ENCODE data around the gene DAG1. TPM values are rescaled to one million over a fixed set of nuclear protein-coding genes. Genes with fewer than 3 reads are reported as not detected.

Gene DAG1
- total and polyA plus RNA-seq, 4 donors: 48.7 to 101 (median 88.2) TPM

GRCh38 chr3:49539659-49540560, 69.8 kb downstream of the DAG1 start:
- H3K27ac ChIP-seq (ENCODE audit: low read depth, low read length): peak overlapping the region; percentile 93
- peaks cover 47% of the 10 kb centered on the region for H3K4me1 ChIP-seq (ENCODE audit: control insufficient read depth, insufficient read depth, low read length)
- H3K4me3 ChIP-seq (ENCODE audit: low read depth, low read length): peak overlapping the region; percentile 57

GRCh38 chr3:49552087-49552486, 82.0 kb downstream of the DAG1 start:
- Histone ChIP-seq H3K4me3 (ENCODE audit: low read depth, low read length) (no peak overlapping the region), H3K9me3 (ENCODE audit: control insufficient read depth, insufficient read depth, low read length) (no peaks in the 10 kb centered on the region), H3K27ac (ENCODE audit: low read depth, low read length) (no peak overlapping the region), H3K4me1 (ENCODE audit: control insufficient read depth, insufficient read depth, low read length) (peaks cover 16% of the 10 kb centered on the region), H3K36me3 (ENCODE audit: control insufficient read depth, insufficient read depth, low read length) (no peaks in the 10 kb centered on the region), H3K27me3 (ENCODE audit: control insufficient read depth, insufficient read depth, low read length) (no peaks in the 10 kb centered on the region)
- DNase-seq (ENCODE audit: low read depth in 4 of 6, low spot score in 6 of 6): no peak

More at GRCh38 chr3:49539659-49540560, 69.8 kb downstream of the DAG1 start:
- peak; percentile 79 to 97 (median 88) for DNase-seq (ENCODE audit: low read depth in 4 of 6, low spot score in 6 of 6)
- Histone ChIP-seq H3K36me3 (ENCODE audit: control insufficient read depth, insufficient read depth, low read length) (no peaks in the 10 kb centered on the region), H3K9me3 (ENCODE audit: control insufficient read depth, insufficient read depth, low read length) (no peaks in the 10 kb centered on the region), H3K27me3 (ENCODE audit: control insufficient read depth, insufficient read depth, low read length) (no peaks in the 10 kb centered on the region)
- WGBS (ENCODE audit: insufficient coverage): under 1% methylated on average over 61 of the region's 63 CpGs

- no peaks in the 10 kb centered on the region for H3K27me3 ChIP-seq (ENCODE audit: control insufficient read depth, insufficient read depth, low read length)
- H3K36me3 ChIP-seq (ENCODE audit: control insufficient read depth, insufficient read depth, low read length): peaks cover 8% of the 10 kb centered on the region
- H3K9me3 ChIP-seq (ENCODE audit: control insufficient read depth, insufficient read depth, low read length): no peaks in the 10 kb centered on the region
- 36% methylated on average over 5 of the region's 8 CpGs for WGBS (ENCODE audit: insufficient coverage)
- peak overlapping the region; percentile 84 for H3K4me3 ChIP-seq (ENCODE audit: low read depth, low read length)
- H3K27ac ChIP-seq (ENCODE audit: low read depth, low read length): peak overlapping the region; percentile 90
- H3K4me1 ChIP-seq (ENCODE audit: control insufficient read depth, insufficient read depth, low read length): peaks cover 16% of the 10 kb centered on the region
- no peak for DNase-seq (ENCODE audit: low read depth in 4 of 6, low spot score in 6 of 6)
Observed at GRCh38 chr3:49553324-49553691, 83.2 kb downstream of the DAG1 start.

GRCh38 chr3:49553692-49554632, 83.9 kb downstream of the DAG1 start, which contains the start of gene BSN:
TSS of gene BSN (plus strand) at chr3:49554477. CDS start at chr3:49554603, 126 bp downstream.
- peak; percentile 85 to 98 (median 94) for DNase-seq (ENCODE audit: low read depth in 4 of 6, low spot score in 6 of 6)
- Histone ChIP-seq H3K27ac (ENCODE audit: low read depth, low read length) (peak within 1 kb of the TSS; percentile 90), H3K27me3 (ENCODE audit: control insufficient read depth, insufficient read depth, low read length) (no peaks in the 10 kb centered on the region), H3K4me3 (ENCODE audit: low read depth, low read length) (peak within 1 kb of the TSS; percentile 84), H3K4me1 (ENCODE audit: control insufficient read depth, insufficient read depth, low read length) (peaks cover 16% of the 10 kb centered on the region), H3K9me3 (ENCODE audit: control insufficient read depth, insufficient read depth, low read length) (no peaks in the 10 kb centered on the region), H3K36me3 (ENCODE audit: control insufficient read depth, insufficient read depth, low read length) (peaks cover 8% of the 10 kb centered on the region)
- 2% methylated on average over 76 of the region's 76 CpGs for WGBS (ENCODE audit: insufficient coverage)

GRCh38 chr3:49554633-49555265, 84.7 kb downstream of the DAG1 start:
- DNase-seq (ENCODE audit: low read depth in 4 of 6, low spot score in 6 of 6): peak in 1 of 6 donors; percentile 34
- Histone ChIP-seq H3K27me3 (ENCODE audit: control insufficient read depth, insufficient read depth, low read length) (no peaks in the 10 kb centered on the region), H3K9me3 (ENCODE audit: control insufficient read depth, insufficient read depth, low read length) (no peaks in the 10 kb centered on the region), H3K36me3 (ENCODE audit: control insufficient read depth, insufficient read depth, low read length) (peaks cover 8% of the 10 kb centered on the region), H3K27ac (ENCODE audit: low read depth, low read length) (no peak overlapping the region), H3K4me1 (ENCODE audit: control insufficient read depth, insufficient read depth, low read length) (peaks cover 16% of the 10 kb centered on the region), H3K4me3 (ENCODE audit: low read depth, low read length) (peak overlapping the region; percentile 46)
- WGBS (ENCODE audit: insufficient coverage): under 1% methylated on average over 66 of the region's 66 CpGs

GRCh38 chr3:49556500-49557275, 86.6 kb downstream of the DAG1 start:
- WGBS (ENCODE audit: insufficient coverage): 90% methylated on average over 3 of the region's 3 CpGs
- H3K9me3 ChIP-seq (ENCODE audit: control insufficient read depth, insufficient read depth, low read length): no peaks in the 10 kb centered on the region
- no peak for DNase-seq (ENCODE audit: low read depth in 4 of 6, low spot score in 6 of 6)
- peaks cover 8% of the 10 kb centered on the region for H3K36me3 ChIP-seq (ENCODE audit: control insufficient read depth, insufficient read depth, low read length)
- peaks cover 16% of the 10 kb centered on the region for H3K4me1 ChIP-seq (ENCODE audit: control insufficient read depth, insufficient read depth, low read length)
- H3K27me3 ChIP-seq (ENCODE audit: control insufficient read depth, insufficient read depth, low read length): no peaks in the 10 kb centered on the region
- H3K4me3 ChIP-seq (ENCODE audit: low read depth, low read length): no peak overlapping the region
- H3K27ac ChIP-seq (ENCODE audit: low read depth, low read length): no peak overlapping the region

GRCh38 chr3:49563040-49563578, 93.0 kb downstream of the DAG1 start:
- Histone ChIP-seq H3K4me1 (ENCODE audit: control insufficient read depth, insufficient read depth, low read length) (no peaks in the 10 kb centered on the region), H3K9me3 (ENCODE audit: control insufficient read depth, insufficient read depth, low read length) (no peaks in the 10 kb centered on the region), H3K36me3 (ENCODE audit: control insufficient read depth, insufficient read depth, low read length) (peaks cover 2% of the 10 kb centered on the region), H3K27ac (ENCODE audit: low read depth, low read length) (no peak overlapping the region), H3K27me3 (ENCODE audit: control insufficient read depth, insufficient read depth, low read length) (no peaks in the 10 kb centered on the region), H3K4me3 (ENCODE audit: low read depth, low read length) (no peak overlapping the region)
- no peak for DNase-seq (ENCODE audit: low read depth in 4 of 6, low spot score in 6 of 6)
- WGBS (ENCODE audit: insufficient coverage): 57% methylated on average over 2 of the region's 4 CpGs

- H3K27me3 ChIP-seq (ENCODE audit: control insufficient read depth, insufficient read depth, low read length): no peaks in the 10 kb centered on the region
- no peaks in the 10 kb centered on the region for H3K9me3 ChIP-seq (ENCODE audit: control insufficient read depth, insufficient read depth, low read length)
- no peak overlapping the region for H3K27ac ChIP-seq (ENCODE audit: low read depth, low read length)
- no peak for DNase-seq (ENCODE audit: low read depth in 4 of 6, low spot score in 6 of 6)
- H3K36me3 ChIP-seq (ENCODE audit: control insufficient read depth, insufficient read depth, low read length): no peaks in the 10 kb centered on the region
- 94% methylated on average over 4 of the region's 4 CpGs for WGBS (ENCODE audit: insufficient coverage)
- no peaks in the 10 kb centered on the region for H3K4me1 ChIP-seq (ENCODE audit: control insufficient read depth, insufficient read depth, low read length)
- no peak overlapping the region for H3K4me3 ChIP-seq (ENCODE audit: low read depth, low read length)
Observed at GRCh38 chr3:49563766-49564165, 93.7 kb downstream of the DAG1 start.
